HFFc6 (cell line): Measurements from ENCODE around the gene GNAZ. TPM values are rescaled to one million over a fixed set of nuclear protein-coding genes. Genes with fewer than 3 reads are reported as not detected.

Source experiments
- DNase-seq: peaks from one replicate; pipeline ENCODE4 v3.0.0-alpha.2; 2018
- H3K27ac Mint-ChIP-seq: 2 replicates; pipeline ENCODE4 v1.8.0; 2020; ENCODE audit warnings: mild to moderate bottlenecking, mixed read lengths
- H3K27me3 Mint-ChIP-seq: 2 replicates; pipeline ENCODE4 v1.8.0; 2021; ENCODE audit warnings: mild to moderate bottlenecking, moderate library complexity, mixed read lengths; ENCODE audit not compliant: insufficient read depth
- H3K36me3 Mint-ChIP-seq: 2 replicates; pipeline ENCODE4 v1.8.0; 2021; ENCODE audit warnings: low read depth, mixed read lengths
- H3K4me1 Mint-ChIP-seq: 2 replicates; pipeline ENCODE4 v1.8.0; 2020; ENCODE audit warnings: low read depth, mixed read lengths
- H3K4me3 Mint-ChIP-seq: 2 replicates; pipeline ENCODE4 v1.8.0; 2020; ENCODE audit warnings: mild to moderate bottlenecking, moderate library complexity, mixed read lengths
- H3K9me3 Mint-ChIP-seq: 2 replicates; pipeline ENCODE4 v1.8.0; 2020; ENCODE audit warnings: mild to moderate bottlenecking, mixed read lengths
- total RNA-seq, 6 experiments: library from RNA; stranded (reverse); fragmentation: NEBNext Ultra II Directional; extraction: Animal tissue kit (Norgen Biotek cat#: 25700); gene quantifications; 2 replicates in 1 of 6; 3 replicates in 5 of 6; pipeline ENCODE4 v1.2.3, GENCODE V29; 2021
- TF ChIP-seq, protein P1 (sequence below): fragments of 200-600 bp; sonication (generic); IDR thresholded peaks from 2 replicates; pipeline ENCODE4 v1.5.0; 2021; ENCODE audit warnings: antibody characterized with exemption, mild to moderate bottlenecking

GNAZ gene
- total RNA-seq, 6 experiments from 2014 or later: 19.0 to 22.5 (median 20.1) TPM

DNA sequence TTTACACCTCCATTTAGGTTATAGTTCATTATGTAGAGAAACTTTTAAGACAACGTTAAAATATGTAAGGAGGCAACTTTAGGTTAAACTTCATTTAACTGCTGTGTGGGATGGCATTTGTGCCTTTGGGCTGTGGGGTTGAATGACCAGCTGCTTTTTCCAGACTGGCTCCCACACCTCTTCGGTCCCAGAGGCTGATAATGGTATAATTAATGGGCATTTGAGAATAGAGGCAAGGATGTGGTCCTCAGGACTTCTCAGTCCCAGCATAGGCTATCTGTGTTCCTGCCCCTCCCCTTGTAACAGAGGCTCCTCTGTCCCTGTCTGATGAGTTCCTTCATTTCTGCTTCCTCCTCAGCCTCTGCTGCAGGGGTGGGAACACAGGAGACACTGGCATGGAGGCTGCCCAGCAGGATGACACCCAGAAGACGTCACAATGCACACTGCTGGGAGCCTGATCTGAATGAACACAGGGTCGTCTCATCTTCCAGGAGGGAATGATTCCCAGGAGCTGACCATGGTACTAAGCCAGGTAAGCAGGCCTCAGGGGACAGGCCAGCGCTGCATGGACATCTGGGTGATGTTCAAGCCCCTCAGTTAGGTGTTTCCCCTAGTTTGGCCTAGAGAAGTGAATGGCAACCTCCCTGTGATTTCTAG is 17.1 kb upstream of the GNAZ start:
- peaks cover 9% of the 10 kb centered on the region for H3K27me3 Mint-ChIP-seq

GRCh38 chr22:23053912-23054530 is 16.3 kb upstream of the GNAZ start:
- TF ChIP-seq, protein P1, sequence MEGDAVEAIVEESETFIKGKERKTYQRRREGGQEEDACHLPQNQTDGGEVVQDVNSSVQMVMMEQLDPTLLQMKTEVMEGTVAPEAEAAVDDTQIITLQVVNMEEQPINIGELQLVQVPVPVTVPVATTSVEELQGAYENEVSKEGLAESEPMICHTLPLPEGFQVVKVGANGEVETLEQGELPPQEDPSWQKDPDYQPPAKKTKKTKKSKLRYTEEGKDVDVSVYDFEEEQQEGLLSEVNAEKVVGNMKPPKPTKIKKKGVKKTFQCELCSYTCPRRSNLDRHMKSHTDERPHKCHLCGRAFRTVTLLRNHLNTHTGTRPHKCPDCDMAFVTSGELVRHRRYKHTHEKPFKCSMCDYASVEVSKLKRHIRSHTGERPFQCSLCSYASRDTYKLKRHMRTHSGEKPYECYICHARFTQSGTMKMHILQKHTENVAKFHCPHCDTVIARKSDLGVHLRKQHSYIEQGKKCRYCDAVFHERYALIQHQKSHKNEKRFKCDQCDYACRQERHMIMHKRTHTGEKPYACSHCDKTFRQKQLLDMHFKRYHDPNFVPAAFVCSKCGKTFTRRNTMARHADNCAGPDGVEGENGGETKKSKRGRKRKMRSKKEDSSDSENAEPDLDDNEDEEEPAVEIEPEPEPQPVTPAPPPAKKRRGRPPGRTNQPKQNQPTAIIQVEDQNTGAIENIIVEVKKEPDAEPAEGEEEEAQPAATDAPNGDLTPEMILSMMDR: no peak
- H3K27me3 Mint-ChIP-seq: peaks cover 9% of the 10 kb centered on the region

More for the DNA sequence above, 17.1 kb upstream of the GNAZ start:
- TF ChIP-seq, protein P1: no peak
- Mint-ChIP-seq H3K4me3 (no peak overlapping the region), H3K9me3 (peaks cover 12% of the 10 kb centered on the region; the same call in 1 of the 2 replicates), H3K36me3 (no peaks in the 10 kb centered on the region), H3K4me1 (no peaks in the 10 kb centered on the region), H3K27ac (no peak overlapping the region)
- no peak for DNase-seq

GRCh38 chr22:23054531-23055257 is 15.6 kb upstream of the GNAZ start:
- Mint-ChIP-seq H3K27me3 (peaks cover 9% of the 10 kb centered on the region), H3K4me3 (no peak overlapping the region)
- TF ChIP-seq, protein P1: no peak

More at GRCh38 chr22:23053912-23054530, 16.3 kb upstream of the GNAZ start:
- DNase-seq: no peak
- Mint-ChIP-seq H3K9me3 (peaks cover 12% of the 10 kb centered on the region; the same call in 1 of the 2 replicates), H3K27ac (no peak overlapping the region), H3K4me1 (no peaks in the 10 kb centered on the region), H3K4me3 (no peak overlapping the region), H3K36me3 (no peaks in the 10 kb centered on the region)

GRCh38 chr22:23055449-23056179 is 14.7 kb upstream of the GNAZ start:
- H3K4me1 Mint-ChIP-seq: no peaks in the 10 kb centered on the region
- no peak overlapping the region for H3K27ac Mint-ChIP-seq
- H3K27me3 Mint-ChIP-seq: peaks cover 14% of the 10 kb centered on the region
- TF ChIP-seq, protein P1: no peak
- no peak for DNase-seq
- H3K36me3 Mint-ChIP-seq: no peaks in the 10 kb centered on the region
- H3K9me3 Mint-ChIP-seq: peaks cover 12% of the 10 kb centered on the region; the same call in 1 of the 2 replicates
- H3K4me3 Mint-ChIP-seq: no peak overlapping the region

More at GRCh38 chr22:23054531-23055257, 15.6 kb upstream of the GNAZ start:
- DNase-seq: no peak
- Mint-ChIP-seq H3K9me3 (peaks cover 12% of the 10 kb centered on the region; the same call in 1 of the 2 replicates), H3K36me3 (no peaks in the 10 kb centered on the region), H3K4me1 (no peaks in the 10 kb centered on the region), H3K27ac (no peak overlapping the region)

GRCh38 chr22:23057331-23057730 is 13.0 kb upstream of the GNAZ start:
- Mint-ChIP-seq H3K36me3 (no peaks in the 10 kb centered on the region), H3K27me3 (peaks cover 23% of the 10 kb centered on the region), H3K4me1 (no peaks in the 10 kb centered on the region), H3K27ac (no peak overlapping the region), H3K4me3 (no peak overlapping the region), H3K9me3 (peaks cover 12% of the 10 kb centered on the region; the same call in 1 of the 2 replicates)
- TF ChIP-seq, protein P1: no peak
- DNase-seq: no peak
